Subcutaneous abdominal adipose tissue (tissue), 5 donors: ENCODE measurements around the gene ACVRL1.
A peak's percentile ranks its signal among the peaks of the same experiment; 100 is the strongest.

Experiments used
- H3K27ac ChIP-seq: one replicate; pipeline ENCODE4 v1.7.0; 2013; ENCODE audit warnings: low read depth, mild to moderate bottlenecking, inconsistent platforms, low read length, moderate library complexity
- H3K27me3 ChIP-seq, 5 donors: one replicate each; pipeline ENCODE4 v1.7.0; 2013; ENCODE audit warnings: low read length in 5 of 5, inconsistent platforms in 1 of 5; ENCODE audit not compliant: control insufficient read depth in 5 of 5, insufficient read depth in 4 of 5
- H3K36me3 ChIP-seq, 5 donors: one replicate each; pipeline ENCODE4 v1.7.0; 2013; ENCODE audit warnings: low read length in 5 of 5; ENCODE audit not compliant: control insufficient read depth in 5 of 5, insufficient read depth in 5 of 5
- H3K4me1 ChIP-seq, 5 donors: one replicate each; pipeline ENCODE4 v1.7.0; 2013; ENCODE audit warnings: low read length in 5 of 5, mild to moderate bottlenecking in 3 of 5, moderate library complexity in 1 of 5; ENCODE audit not compliant: control insufficient read depth in 5 of 5, insufficient read depth in 5 of 5
- H3K4me3 ChIP-seq, 5 donors: one replicate each; pipeline ENCODE4 v1.7.0; 2013; ENCODE audit warnings: low read length in 5 of 5, low read depth in 1 of 5
- H3K9ac ChIP-seq, 5 donors: one replicate each; pipeline ENCODE4 v1.7.0; 2013; ENCODE audit warnings: low read length in 5 of 5, mild to moderate bottlenecking in 4 of 5, moderate library complexity in 3 of 5
- H3K9me3 ChIP-seq, 5 donors: one replicate each; pipeline ENCODE4 v1.7.0; 2013; ENCODE audit warnings: low read length in 5 of 5; ENCODE audit not compliant: control insufficient read depth in 5 of 5
- donor health status: healthy.
- donor health status: healthy.
- donor health status: healthy.
- donor health status: healthy.
- donor health status: healthy.

Gene ACVRL1

DNA sequence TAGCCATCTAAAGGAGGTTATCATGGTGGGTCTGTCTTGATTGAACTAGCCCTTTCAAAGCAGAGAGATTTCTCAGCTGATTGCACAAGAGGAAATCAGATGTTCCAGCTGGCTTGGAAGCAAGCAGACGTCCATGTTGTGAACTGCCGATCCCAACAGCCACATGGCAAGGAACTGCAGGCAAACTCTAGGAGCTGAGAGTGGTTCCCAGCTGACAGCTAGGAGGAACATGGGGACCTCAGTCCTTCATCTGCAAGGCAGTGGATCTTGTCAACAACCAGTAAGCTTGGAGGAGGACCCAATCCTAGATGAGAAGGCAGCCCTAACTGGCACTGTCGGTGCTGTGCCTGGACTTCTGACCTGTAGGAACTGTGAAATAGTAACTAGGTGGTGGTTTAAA lies 51.9 kb downstream of the ACVRL1 start:
- peak overlapping the region; percentile 15 for H3K27ac ChIP-seq
- H3K27me3 ChIP-seq: no peaks in the 10 kb centered on the region
- no peaks in the 10 kb centered on the region for H3K9me3 ChIP-seq
- H3K36me3 ChIP-seq: peaks cover 0 to 8% (median 4%) of the 10 kb centered on the region in 5 donors
- H3K4me1 ChIP-seq: peaks cover 13 to 57% (median 40%) of the 10 kb centered on the region in 5 donors
- H3K9ac ChIP-seq: peak overlapping the region in 1 of 5 donors; percentile 65
- peak overlapping the region in 4 of 5 donors; percentile 3 to 56 (median 20) for H3K4me3 ChIP-seq

DNA sequence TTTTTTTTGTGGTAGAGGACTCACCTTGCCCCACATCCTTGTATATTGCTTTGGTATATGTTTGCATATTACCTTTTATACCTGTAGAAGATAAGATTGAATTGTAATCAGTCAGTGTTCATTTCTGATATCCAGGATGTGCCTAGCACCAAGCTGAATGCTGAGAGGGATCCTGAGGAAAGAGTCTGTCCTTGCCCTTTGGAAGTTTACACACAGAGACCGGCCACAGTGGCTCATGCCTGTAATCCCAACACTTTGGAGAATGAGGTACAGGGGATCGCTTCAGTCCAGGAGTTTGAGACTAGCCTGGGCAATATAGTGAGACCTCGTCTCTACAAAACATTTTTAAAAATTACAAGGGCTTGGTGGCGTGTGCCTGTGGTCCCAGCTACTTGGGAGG lies 52.6 kb downstream of the ACVRL1 start:
- H3K4me1 ChIP-seq: peaks cover 13 to 50% (median 33%) of the 10 kb centered on the region in 5 donors
- H3K9me3 ChIP-seq: no peaks in the 10 kb centered on the region
- no peak overlapping the region for H3K4me3 ChIP-seq
- no peaks in the 10 kb centered on the region for H3K27me3 ChIP-seq
- H3K36me3 ChIP-seq: peaks cover 0 to 8% (median 4%) of the 10 kb centered on the region in 5 donors
- H3K9ac ChIP-seq: no peak overlapping the region
- no peak overlapping the region for H3K27ac ChIP-seq

DNA sequence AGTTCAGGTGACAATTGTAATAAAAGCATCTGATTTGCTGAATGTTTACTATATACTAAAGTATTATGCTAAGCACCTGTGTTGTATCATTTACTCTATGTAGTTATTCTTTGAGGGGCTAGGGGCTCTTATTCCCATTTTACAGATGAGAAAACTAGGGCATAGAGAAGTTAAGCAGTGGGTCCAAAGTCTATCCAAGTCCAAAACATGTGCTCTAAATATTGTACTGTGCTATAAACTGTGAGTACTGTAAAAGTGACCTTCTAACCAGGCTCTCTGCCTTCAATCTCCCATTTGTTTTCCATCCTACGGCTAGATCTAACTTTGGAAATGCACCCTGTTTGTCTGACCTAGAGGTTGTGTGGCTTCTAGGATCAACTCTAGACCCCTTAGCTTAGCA lies 53.2 kb downstream of the ACVRL1 start:
- peaks cover 11 to 44% (median 28%) of the 10 kb centered on the region in 5 donors for H3K4me1 ChIP-seq
- H3K27ac ChIP-seq: no peak overlapping the region
- no peak overlapping the region for H3K9ac ChIP-seq
- no peaks in the 10 kb centered on the region for H3K27me3 ChIP-seq
- peaks cover 0 to 8% (median 4%) of the 10 kb centered on the region in 5 donors for H3K36me3 ChIP-seq
- no peaks in the 10 kb centered on the region for H3K9me3 ChIP-seq
- H3K4me3 ChIP-seq: no peak overlapping the region

DNA sequence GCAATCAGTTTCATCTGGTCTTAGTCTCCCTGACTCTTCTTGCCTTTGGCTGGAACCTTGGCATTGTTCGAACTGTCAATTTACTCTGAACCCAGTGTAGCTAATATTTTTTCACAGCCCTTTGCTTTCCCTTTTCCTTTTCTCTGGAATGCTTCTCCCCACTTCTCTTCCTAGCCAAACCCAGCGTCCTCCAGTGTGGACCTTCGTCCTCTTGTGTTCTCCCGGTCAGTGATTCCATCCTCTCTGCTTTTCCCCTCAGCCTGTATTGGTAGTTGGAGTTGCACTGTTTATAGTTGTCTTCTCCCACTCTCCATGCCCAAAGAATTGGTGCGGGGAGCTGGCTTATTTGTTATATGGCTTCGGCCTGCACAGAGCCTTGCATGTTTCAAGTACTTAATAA lies 53.6 kb downstream of the ACVRL1 start:
- Histone ChIP-seq H3K4me3 (no peak overlapping the region), H3K27me3 (no peaks in the 10 kb centered on the region), H3K9me3 (no peaks in the 10 kb centered on the region), H3K27ac (no peak overlapping the region), H3K9ac (no peak overlapping the region), H3K4me1 (peaks cover 8 to 40% (median 25%) of the 10 kb centered on the region in 5 donors), H3K36me3 (peaks cover 0 to 8% (median 4%) of the 10 kb centered on the region in 5 donors)

DNA sequence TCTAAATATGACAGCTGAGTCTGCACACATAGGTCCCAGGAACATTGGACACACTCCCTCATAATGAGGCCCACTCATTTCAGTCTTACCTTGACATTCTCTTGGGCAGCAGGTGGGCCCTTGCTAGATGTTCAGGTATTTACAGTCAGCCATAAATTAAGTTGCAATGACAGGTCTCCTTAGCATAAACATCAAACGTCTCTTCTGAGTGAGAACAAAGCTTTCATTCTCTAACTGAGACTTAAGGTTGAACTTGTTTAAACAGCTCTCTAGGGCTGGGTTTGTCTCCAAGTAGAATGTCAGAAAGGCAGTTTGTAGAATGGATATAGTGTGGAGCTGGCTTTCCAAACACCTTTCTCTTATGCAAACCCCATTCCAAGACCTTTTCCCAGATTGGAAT lies 54.5 kb downstream of the ACVRL1 start:
- peak overlapping the region in 1 of 5 donors; percentile 6 for H3K9ac ChIP-seq
- no peaks in the 10 kb centered on the region for H3K9me3 ChIP-seq
- peaks cover 0 to 8% (median 4%) of the 10 kb centered on the region in 5 donors for H3K36me3 ChIP-seq
- peaks cover 8 to 39% (median 25%) of the 10 kb centered on the region in 5 donors for H3K4me1 ChIP-seq
- H3K27ac ChIP-seq: no peak overlapping the region
- H3K27me3 ChIP-seq: no peaks in the 10 kb centered on the region
- H3K4me3 ChIP-seq: no peak overlapping the region

DNA sequence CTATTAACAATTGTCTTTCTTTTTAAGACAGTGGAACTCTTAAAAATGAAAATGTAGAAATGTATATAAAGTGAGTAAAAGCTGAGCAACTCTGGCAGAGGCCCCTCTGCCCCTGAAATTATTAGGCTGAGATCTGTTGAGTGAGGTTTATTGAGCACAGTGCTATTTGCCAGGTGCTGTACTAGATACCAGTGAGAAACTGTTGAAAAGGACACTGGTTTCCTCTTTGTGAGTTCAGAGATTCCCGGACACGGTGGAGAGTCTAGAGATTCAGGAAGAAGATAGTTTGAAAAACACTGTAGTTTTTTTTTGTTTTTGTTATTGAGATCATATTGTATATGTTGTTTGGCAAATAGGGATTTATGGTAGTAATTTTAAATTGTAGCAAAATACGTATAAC lies 55.4 kb downstream of the ACVRL1 start:
- Histone ChIP-seq H3K27ac (no peak overlapping the region), H3K4me1 (peaks cover 8 to 36% (median 25%) of the 10 kb centered on the region in 5 donors), H3K9ac (no peak overlapping the region), H3K36me3 (peaks cover 0 to 8% (median 4%) of the 10 kb centered on the region in 5 donors), H3K9me3 (no peaks in the 10 kb centered on the region), H3K4me3 (no peak overlapping the region), H3K27me3 (no peaks in the 10 kb centered on the region)

DNA sequence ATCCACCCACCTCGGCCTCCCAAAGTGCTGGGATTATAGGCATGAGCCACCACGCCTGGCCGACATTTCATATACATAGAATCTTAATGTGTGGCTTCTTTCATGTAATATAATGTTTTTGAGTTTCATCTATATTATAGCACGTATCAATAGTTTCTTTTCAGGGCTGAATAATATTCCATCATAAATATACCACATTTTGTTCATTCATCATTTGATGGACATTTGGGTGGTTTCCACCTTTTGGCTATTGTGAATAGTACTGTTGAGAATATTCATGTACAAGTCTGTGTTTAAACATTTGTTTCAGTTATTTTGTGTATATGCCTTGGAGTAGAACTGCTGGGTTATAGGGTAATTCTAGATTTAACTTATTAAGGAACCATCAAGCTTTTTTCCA lies 56.2 kb downstream of the ACVRL1 start:
- no peak overlapping the region for H3K27ac ChIP-seq

DNA sequence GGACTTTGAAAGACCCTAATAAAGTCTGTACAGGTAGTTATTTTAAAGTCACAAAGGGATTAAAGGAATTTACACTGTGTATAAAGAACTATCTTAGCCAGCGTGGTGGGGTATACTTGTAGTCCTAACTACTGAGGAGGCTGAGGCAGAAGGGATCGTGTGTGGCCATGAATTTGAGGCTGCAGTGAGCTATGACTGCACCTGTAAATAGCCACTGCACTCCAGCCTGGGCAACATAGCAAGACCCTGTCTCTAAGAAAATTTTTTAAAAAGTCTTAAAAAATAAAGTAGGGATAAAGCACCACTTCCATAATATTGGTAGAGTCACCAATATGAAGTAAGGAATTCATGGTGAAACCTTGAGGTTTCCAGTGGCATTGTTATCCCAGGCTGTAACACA lies 62.3 kb downstream of the ACVRL1 start:
- no peak overlapping the region for H3K4me3 ChIP-seq
- no peak overlapping the region for H3K9ac ChIP-seq
- peaks cover 8 to 44% (median 37%) of the 10 kb centered on the region in 5 donors for H3K4me1 ChIP-seq
- H3K36me3 ChIP-seq: no peaks in the 10 kb centered on the region
- no peak overlapping the region for H3K27ac ChIP-seq
- H3K9me3 ChIP-seq: no peaks in the 10 kb centered on the region
- H3K27me3 ChIP-seq: no peaks in the 10 kb centered on the region

More for the DNA sequence above, 56.2 kb downstream of the ACVRL1 start:
- H3K36me3 ChIP-seq: peaks cover 0 to 8% (median 4%) of the 10 kb centered on the region in 5 donors
- no peaks in the 10 kb centered on the region for H3K9me3 ChIP-seq
- H3K4me3 ChIP-seq: no peak overlapping the region
- H3K9ac ChIP-seq: no peak overlapping the region
- H3K4me1 ChIP-seq: peaks cover 8 to 37% (median 27%) of the 10 kb centered on the region in 5 donors
- H3K27me3 ChIP-seq: no peaks in the 10 kb centered on the region

DNA sequence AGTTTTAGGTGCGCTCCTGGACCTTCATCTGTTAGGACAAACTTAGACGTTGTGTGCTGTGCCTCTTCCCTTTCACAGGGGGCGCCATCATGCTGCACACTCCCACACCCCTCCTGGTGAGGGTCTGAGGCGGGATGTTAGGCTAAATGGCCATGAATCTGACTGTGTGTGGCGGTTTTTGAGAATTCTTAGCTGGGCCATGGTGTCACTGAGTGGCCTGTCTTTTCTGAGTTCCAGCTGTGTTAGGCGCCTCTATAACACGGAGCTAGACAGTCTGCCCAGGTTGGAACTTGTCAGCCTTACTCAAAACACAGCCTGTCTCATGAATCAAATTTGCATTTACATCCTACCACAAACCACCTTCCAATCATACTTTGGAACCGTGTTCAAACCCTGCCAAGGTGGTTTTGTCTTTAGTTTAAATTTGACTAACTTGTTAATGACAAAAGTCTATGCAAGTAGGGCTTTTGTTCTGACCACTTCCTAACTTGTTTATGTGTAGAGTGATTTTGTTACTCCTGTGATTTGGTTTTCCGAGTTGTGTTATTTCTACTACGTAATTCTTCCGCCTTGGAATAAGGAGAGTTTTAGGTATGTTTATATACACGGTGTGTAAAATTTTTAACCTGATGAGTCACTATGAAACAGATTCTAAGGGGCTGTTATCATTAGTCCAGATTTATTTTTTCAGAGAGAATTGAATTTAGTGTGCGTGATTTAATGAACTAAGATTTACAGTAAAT lies 63.8 kb downstream of the ACVRL1 start:
- Histone ChIP-seq H3K27me3 (no peaks in the 10 kb centered on the region), H3K9ac (no peak overlapping the region), H3K4me3 (no peak overlapping the region), H3K27ac (no peak overlapping the region), H3K9me3 (no peaks in the 10 kb centered on the region), H3K4me1 (peaks cover 8 to 49% (median 42%) of the 10 kb centered on the region in 5 donors), H3K36me3 (peaks cover 0 to 11% (median 10%) of the 10 kb centered on the region in 5 donors)

DNA sequence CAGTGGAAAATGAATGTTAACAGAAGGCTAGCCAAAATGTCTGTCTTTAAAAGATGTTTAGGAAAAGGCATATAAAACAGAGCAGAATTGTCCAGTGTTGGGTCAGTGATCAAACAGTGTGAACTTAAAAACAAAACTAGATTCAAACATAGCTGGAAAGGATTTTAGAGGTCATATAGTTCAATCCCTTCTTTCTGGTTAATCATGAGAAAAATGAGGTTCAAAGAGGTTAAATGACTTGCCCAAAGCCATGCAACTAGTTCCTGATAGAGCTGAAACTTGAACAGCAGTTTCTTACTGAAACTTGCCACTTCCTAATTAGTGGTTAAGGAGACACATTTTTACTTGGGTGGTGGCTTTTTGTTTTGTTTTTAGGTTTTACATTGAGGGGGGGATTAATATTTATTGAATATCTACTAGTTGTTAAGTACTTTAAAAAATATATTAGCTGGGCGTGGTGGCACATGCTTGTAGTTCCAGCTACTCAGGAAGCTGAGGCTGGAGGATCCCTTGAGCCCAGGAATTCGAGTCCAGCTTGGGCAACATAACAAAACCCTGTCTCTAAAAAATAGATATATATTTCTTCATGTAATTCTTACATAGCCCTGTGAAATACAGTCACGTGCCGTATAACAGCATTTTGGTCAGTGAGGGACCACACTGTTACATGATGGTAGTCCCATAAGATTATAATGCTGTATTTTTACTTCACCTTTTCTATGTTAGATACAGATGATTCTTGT lies 64.5 kb downstream of the ACVRL1 start:
- peaks cover 0 to 19% (median 18%) of the 10 kb centered on the region in 5 donors for H3K36me3 ChIP-seq
- no peak overlapping the region for H3K4me3 ChIP-seq
- H3K27ac ChIP-seq: peak overlapping the region; percentile 60
- no peak overlapping the region for H3K9ac ChIP-seq
- peaks cover 8 to 49% (median 42%) of the 10 kb centered on the region in 5 donors for H3K4me1 ChIP-seq
- no peaks in the 10 kb centered on the region for H3K27me3 ChIP-seq
- no peaks in the 10 kb centered on the region for H3K9me3 ChIP-seq
